Activated CD4-positive, alpha-beta T cell treated with anti-CD3 and anti-CD28 coated beads, Interleukin-2, amount 50 U/mL, for 4 hours (primary cell): ENCODE results near the gene ACO2.

Experiments
- DNase-seq, 2 experiments: peaks; one replicate each; pipeline ENCODE4 v3.0.0-alpha.2; 2020

ACO2 gene

DNA sequence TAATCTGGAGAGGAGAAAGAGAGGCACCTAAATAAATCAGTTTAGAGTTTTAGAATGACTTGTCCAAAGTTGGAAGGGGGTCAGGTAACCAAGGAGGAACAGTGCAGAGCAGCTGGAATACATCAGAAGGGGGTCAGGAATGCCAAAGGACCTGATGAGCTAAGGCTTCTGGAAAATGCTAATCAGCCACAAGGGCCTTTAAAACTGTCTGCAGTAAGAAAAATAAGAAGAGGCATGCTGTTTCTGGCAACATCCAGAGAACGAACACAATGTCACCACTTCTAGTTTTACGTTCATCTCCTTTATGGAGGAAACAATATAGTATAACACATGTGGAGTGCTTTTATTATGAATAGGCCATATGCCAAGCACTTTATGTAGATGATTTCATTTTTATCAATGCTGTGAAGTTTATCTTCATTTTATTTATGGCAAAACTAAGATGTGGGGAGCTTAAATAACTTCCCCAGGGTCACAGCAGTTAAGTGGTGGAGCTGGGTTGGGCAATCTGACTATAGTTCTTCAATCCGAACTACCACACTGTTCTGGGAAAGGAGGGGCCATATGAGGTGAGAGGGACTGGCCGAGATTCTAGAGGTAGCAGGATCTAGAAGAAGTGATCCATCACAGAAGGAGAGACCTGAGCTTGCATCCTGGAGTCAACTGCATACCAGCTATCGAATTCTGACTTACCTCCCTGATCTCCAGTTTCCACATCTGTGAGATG lies 22.6 kb downstream of the ACO2 start:
- DNase-seq, result no peak

DNA sequence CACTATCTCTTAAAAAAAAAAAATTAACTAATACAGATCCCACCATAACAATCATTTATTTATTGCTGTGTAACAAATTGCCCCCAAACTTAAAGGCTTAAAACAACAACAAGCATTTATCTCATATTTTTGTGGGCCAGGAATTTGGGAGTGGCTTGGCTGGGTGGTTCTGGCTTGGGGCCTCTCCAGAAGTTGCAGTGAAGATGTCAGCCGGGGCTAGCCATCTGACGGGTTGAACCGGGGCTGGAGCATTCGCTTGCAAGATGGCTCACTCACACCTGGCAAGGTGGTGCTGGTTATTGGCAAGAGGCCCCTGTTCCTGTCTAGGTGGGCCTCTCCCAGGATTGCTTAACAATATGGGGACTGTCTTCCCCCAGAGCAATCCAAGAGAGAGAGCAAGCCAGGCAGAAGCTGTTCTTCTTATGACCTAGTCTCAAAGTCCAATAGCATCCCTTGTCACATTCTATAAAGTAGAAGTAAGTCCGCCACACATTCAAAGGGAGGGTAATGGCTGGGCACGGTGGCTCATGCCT lies 29.5 kb downstream of the ACO2 start:
- no peak for DNase-seq

DNA sequence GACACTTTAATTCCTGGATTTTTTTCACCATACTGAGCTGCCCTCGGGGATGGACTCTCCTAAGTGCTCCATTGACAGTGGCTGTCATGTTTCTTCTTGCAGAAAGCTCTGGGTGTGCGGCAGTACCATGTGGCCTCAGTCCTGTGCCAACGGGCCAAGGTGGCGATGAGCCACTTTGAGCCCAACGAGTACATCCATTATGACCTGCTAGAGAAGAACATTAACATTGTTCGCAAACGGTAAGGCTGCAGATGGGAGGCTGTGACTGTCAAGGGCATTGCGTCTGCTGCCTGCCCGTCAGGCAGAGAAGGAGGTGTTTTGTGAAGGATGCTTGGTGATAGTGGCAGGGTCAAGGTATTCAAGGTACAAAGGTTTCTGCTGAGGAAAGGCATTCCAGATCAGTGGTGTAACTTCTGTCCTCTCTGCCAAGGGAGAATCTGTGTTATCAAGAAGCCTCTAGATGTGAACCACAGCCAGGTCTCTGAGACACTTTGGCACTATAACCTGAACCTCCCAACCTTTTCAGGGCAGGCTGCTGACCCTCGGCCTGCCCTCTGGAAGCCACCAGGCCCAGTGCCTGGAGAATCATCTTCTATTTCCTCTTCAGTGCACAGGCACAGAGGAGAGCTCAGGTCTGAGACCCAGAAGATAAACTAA lies 30.8 kb downstream of the ACO2 start:
- no peak for DNase-seq

DNA sequence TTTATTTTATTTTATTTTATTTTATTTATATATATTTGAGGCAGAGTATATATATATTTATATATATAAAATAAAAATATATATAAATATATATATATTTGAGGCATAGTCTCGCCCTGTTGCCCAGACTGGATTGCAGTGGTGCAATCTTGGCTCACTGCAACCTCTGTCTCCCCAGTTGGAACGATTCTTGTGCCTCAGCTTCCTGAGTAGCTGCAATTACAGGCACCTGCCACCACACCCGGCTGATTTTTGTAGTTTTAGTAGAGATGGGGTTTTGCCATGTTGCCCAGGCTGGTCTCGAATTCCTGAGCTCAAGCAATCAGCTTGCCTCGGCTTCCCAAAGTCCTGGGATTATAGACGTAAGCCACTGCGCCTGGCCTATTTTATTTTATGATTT lies 31.4 kb downstream of the ACO2 start:
- DNase-seq, result no peak

DNA sequence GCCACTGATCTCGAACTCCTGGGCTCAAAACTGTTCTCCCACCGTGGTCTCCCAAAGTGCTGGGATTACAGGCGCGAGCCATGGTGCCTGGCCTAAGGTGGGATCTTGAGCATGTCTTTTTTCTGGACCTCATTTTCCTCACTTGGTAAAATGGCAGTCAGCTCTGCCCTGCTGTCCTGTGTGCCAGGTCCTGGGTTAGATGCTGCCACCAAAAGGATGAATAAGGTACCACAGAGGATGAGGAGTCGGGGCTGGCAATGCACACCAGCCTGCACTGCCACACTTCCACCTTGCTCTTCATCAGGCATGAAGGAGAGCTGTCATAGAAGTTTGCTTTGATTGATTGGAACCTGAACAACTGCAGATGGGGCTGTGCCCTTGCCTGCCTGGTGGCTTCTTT lies 32.3 kb downstream of the ACO2 start:
- no peak for DNase-seq

DNA sequence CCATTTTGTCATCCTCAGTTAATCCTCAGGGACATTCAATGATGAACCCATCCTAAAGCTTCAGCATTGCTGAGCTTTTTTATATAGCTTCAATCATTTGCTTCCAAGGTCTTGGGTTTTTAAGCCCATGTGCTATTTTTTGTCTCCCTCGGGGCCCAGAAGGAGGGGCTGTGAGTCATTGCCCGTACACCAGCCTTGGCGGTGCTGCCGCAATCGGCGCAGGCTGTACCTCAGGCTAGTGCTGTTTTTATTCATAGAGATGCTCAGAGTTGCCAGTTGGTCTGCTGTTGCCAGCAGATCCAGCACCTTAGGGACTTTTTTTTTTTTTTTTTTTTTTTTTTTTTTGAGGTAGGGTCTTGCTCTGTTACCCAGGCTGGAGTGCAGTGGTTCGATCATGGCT lies 35.5 kb downstream of the ACO2 start:
- DNase-seq, result no peak

- no peak for DNase-seq
Observed at GRCh38 chr22:41504816-41505215, 35.9 kb downstream of the ACO2 start.

GRCh38 chr22:41505511-41506220 lies 36.7 kb downstream of the ACO2 start:
- no peak for DNase-seq

- DNase-seq, result no peak
Observed at GRCh38 chr22:41507330-41508063, 38.6 kb downstream of the ACO2 start.

DNA sequence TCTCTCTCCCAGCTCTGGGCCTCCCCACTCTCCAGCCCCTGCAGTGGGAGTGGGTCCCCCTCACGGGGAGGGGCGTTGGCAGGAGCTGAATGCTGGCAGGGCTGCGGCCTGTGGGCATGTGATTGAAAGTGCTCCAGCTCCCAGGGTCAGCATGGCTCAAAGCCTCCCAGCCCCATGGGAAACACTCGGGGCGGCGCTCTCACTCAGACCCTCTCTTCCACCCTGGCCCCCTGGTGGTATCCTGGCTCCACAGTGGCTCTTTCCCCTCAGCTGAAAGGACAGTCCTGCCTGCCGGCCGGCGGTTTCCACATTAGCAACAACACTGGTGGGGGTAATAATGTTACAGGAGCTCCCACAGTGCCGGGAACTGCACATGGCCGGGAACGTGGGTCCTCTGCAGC lies 39.9 kb downstream of the ACO2 start:
- no peak for DNase-seq

GRCh38 chr22:41511521-41511968 lies 42.6 kb downstream of the ACO2 start:
- no peak for DNase-seq

- DNase-seq, result no peak
Observed at GRCh38 chr22:41512421-41513194, 43.7 kb downstream of the ACO2 start.

- DNase-seq, result no peak
Observed at GRCh38 chr22:41513391-41513790, 44.5 kb downstream of the ACO2 start.

DNA sequence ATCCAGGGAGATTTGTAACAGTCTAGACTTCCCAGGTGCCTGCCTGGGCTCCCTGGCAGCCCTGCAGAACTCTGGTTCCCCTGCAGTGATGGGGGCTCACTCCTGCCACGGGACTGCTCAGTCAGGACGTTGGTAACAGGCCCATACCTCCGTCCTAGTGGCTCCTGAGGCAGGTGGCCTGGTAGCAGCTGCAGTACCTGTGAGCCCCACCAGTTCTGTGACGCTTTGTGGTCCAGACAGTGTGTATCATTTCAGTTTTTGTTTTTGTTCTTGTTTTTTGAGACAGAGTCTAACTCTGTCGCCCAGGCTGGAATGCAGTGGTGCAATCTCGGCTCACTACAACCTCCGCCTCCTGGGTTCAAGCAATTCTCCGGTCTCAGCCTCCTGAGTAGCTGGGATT lies 47.5 kb downstream of the ACO2 start:
- no peak for DNase-seq

- DNase-seq, result peak; percentile 27 to 43
Observed at GRCh38 chr22:41517172-41518047, 48.5 kb downstream of the ACO2 start.

DNA sequence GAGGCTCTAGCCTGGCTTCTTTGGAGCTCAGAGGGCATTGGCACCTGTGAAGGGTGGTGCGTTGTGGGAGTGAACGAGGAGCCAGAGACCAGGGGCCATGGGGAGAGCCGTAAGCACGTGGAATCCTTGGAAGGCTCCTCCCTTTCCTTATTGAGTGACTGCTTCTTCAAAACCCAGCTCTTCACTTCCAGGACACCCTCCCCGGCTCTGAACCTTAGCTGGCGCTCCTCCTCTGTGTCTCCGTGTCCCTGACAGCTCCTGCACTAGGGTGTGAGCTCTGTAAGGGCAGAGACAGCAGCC lies 49.1 kb downstream of the ACO2 start:
- no peak for DNase-seq

GRCh38 chr22:41521126-41521525 lies 52.2 kb downstream of the ACO2 start:
- no peak for DNase-seq

DNA sequence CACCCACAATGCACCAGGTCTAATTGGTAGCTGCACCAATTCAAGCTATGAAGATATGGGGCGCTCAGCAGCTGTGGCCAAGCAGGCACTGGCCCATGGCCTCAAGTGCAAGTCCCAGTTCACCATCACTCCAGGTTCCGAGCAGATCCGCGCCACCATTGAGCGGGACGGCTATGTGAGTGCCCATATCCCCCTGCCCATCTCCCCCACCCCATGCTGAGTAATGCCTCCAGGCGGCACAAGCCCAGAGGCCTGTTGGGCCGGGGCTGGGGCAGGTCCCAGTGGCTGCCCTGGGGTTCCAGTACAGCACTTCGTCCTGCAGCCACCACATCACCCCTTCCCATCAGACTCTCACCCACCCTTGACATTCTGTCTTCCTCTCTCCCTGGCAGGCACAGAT lies 53.9 kb downstream of the ACO2 start:
- DNase-seq, result no peak

DNA sequence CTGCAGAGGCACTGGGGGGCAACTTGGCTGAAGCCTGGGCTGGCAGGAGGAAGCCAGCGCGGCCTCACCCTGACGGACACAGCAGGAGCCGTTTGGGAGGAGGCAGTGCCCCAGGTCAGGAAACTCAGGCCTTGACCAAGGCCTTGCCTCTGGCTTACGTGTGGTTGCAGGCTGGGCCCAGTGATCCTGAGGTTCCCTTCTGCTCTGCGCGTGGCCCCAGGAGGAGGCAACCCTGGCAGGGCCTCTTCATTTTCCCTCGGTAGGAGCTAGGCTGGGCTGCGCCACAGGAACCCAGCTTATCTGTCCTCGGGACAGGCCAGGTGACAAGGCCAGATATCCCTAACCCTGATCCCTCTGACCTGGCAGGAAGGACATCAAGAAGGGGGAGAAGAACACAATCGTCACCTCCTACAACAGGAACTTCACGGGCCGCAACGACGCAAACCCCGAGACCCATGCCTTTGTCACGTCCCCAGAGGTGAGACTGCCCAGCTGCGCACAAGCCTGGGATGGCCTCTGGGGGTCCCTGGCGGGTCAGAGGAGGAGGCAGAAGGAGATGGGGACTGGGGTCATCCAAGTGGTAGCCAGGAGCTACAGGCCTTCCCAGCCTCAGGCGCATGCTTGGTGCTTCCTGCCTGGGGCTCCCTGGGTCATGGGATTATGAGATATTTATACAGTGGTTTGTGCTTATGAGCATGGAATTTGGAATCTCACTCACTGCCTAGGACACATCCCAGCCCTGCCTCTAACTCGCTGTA lies 54.7 kb downstream of the ACO2 start:
- DNase-seq, result no peak

- no peak for DNase-seq
Observed at GRCh38 chr22:41524251-41524661, 55.3 kb downstream of the ACO2 start.
